ENCODE results near the gene TMEM163. TPM values are rescaled to one million over a fixed set of nuclear protein-coding genes. Genes with fewer than 3 reads are reported as not detected.

The TMEM163 gene
- total RNA-seq, 6 experiments from 2014 or later, result not detected

- Mint-ChIP-seq H3K4me1 (ENCODE audit: low read depth) (no peaks in the 10 kb centered on the region), H3K27ac (no peak overlapping the region), H3K27me3 (ENCODE audit: insufficient read depth) (peaks cover 11% of the 10 kb centered on the region), H3K9me3 (no peaks in the 10 kb centered on the region), H3K36me3 (ENCODE audit: low read depth) (no peaks in the 10 kb centered on the region), H3K4me3 (no peak overlapping the region)
- DNase-seq, result no peak
- no peak for TF ChIP-seq CTCF (IDR thresholded peaks at IDR 0.05)
Measured at GRCh38 chr2:134539981-134540380, 178.8 kb downstream of the TMEM163 start.

GRCh38 chr2:134537702-134538101 is 181.1 kb downstream of the TMEM163 start:
- Mint-ChIP-seq H3K36me3 (ENCODE audit: low read depth) (no peaks in the 10 kb centered on the region), H3K4me1 (ENCODE audit: low read depth) (no peaks in the 10 kb centered on the region), H3K27ac (no peak overlapping the region), H3K27me3 (ENCODE audit: insufficient read depth) (peaks cover 9% of the 10 kb centered on the region), H3K9me3 (no peaks in the 10 kb centered on the region), H3K4me3 (no peak overlapping the region)
- DNase-seq, result no peak
- TF ChIP-seq CTCF (IDR thresholded peaks at IDR 0.05), result peak; percentile 23; the same call in 1 of the 2 replicates

- no peaks in the 10 kb centered on the region for H3K36me3 Mint-ChIP-seq (ENCODE audit: low read depth)
- H3K4me1 Mint-ChIP-seq (ENCODE audit: low read depth), result no peaks in the 10 kb centered on the region
- H3K4me3 Mint-ChIP-seq, result no peak overlapping the region
- no peaks in the 10 kb centered on the region for H3K9me3 Mint-ChIP-seq
- no peak for TF ChIP-seq CTCF (IDR thresholded peaks at IDR 0.05)
- DNase-seq, result no peak
- peaks cover 6% of the 10 kb centered on the region for H3K27me3 Mint-ChIP-seq (ENCODE audit: insufficient read depth)
- H3K27ac Mint-ChIP-seq, result no peak overlapping the region
Measured at GRCh38 chr2:134537121-134537520, 181.7 kb downstream of the TMEM163 start.

GRCh38 chr2:134536296-134536695 is 182.5 kb downstream of the TMEM163 start:
- no peak for DNase-seq
- peak overlapping the region; percentile 10; the same call in 1 of the 2 replicates for H3K4me3 Mint-ChIP-seq
- TF ChIP-seq CTCF (IDR thresholded peaks at IDR 0.05), result no peak
- no peaks in the 10 kb centered on the region for H3K36me3 Mint-ChIP-seq (ENCODE audit: low read depth)
- no peaks in the 10 kb centered on the region for H3K9me3 Mint-ChIP-seq
- H3K4me1 Mint-ChIP-seq (ENCODE audit: low read depth), result no peaks in the 10 kb centered on the region
- peaks cover 6% of the 10 kb centered on the region for H3K27me3 Mint-ChIP-seq (ENCODE audit: insufficient read depth)
- H3K27ac Mint-ChIP-seq, result no peak overlapping the region

- no peak overlapping the region for H3K27ac Mint-ChIP-seq
- no peak for TF ChIP-seq CTCF (IDR thresholded peaks at IDR 0.05)
- H3K9me3 Mint-ChIP-seq, result no peaks in the 10 kb centered on the region
- H3K36me3 Mint-ChIP-seq (ENCODE audit: low read depth), result no peaks in the 10 kb centered on the region
- no peaks in the 10 kb centered on the region for H3K4me1 Mint-ChIP-seq (ENCODE audit: low read depth)
- DNase-seq, result no peak
- H3K4me3 Mint-ChIP-seq, result no peak overlapping the region
- H3K27me3 Mint-ChIP-seq (ENCODE audit: insufficient read depth), result peaks cover 8% of the 10 kb centered on the region
Measured at GRCh38 chr2:134532537-134532936, 186.3 kb downstream of the TMEM163 start.

GRCh38 chr2:134527381-134527780 is 191.4 kb downstream of the TMEM163 start:
- Mint-ChIP-seq H3K4me3 (no peak overlapping the region), H3K27ac (no peak overlapping the region), H3K36me3 (ENCODE audit: low read depth) (no peaks in the 10 kb centered on the region), H3K9me3 (no peaks in the 10 kb centered on the region), H3K4me1 (ENCODE audit: low read depth) (no peaks in the 10 kb centered on the region), H3K27me3 (ENCODE audit: insufficient read depth) (peaks cover 10% of the 10 kb centered on the region)
- no peak for DNase-seq
- no peak for TF ChIP-seq CTCF (IDR thresholded peaks at IDR 0.05)

Measured in HFFc6 (cell line).